Hepatocyte (in vitro differentiated cells): Measurements from ENCODE around the gene ZNF12.

Experiments
- CTCF ChIP-seq: fragments of 200-600 bp; sonication (generic); IDR thresholded peaks from 2 replicates; pipeline ENCODE4 v1.5.1; 2016; ENCODE audit warnings: antibody characterized with exemption, mild to moderate bottlenecking; ENCODE audit not compliant: poor library complexity
- EZH2 ChIP-seq: fragments of 200-600 bp; sonication (generic); IDR thresholded peaks from 2 replicates; pipeline ENCODE4 v1.6.1; 2016; ENCODE audit warnings: antibody characterized with exemption, mild to moderate bottlenecking, borderline replicate concordance

GRCh38 chr7:6653071-6654003 is 53.4 kb downstream of the ZNF12 start:
- no peak for TF ChIP-seq CTCF
- TF ChIP-seq EZH2: no peak
